ENCODE data around the gene TLE7.

DNA sequence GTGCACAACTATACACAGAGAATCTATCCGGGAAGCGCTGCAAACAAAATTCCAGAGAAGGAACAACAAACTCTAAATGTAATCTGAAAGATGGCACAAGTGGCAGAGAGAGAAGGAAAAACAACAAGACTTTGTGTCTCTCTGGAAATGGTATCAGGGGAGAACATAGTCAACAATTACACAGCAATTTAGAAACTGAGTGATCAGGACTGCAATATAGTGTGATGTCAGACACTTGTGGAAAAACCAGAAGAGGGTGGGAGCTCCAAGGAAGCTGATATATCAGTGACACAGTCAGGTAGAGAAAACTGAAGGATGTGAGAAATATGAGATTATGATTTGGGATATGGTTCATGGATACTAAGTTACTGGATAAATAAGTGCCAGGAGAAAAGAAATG is 39.1 kb upstream of the TLE7 start:
- TF ChIP-seq, protein P1, sequence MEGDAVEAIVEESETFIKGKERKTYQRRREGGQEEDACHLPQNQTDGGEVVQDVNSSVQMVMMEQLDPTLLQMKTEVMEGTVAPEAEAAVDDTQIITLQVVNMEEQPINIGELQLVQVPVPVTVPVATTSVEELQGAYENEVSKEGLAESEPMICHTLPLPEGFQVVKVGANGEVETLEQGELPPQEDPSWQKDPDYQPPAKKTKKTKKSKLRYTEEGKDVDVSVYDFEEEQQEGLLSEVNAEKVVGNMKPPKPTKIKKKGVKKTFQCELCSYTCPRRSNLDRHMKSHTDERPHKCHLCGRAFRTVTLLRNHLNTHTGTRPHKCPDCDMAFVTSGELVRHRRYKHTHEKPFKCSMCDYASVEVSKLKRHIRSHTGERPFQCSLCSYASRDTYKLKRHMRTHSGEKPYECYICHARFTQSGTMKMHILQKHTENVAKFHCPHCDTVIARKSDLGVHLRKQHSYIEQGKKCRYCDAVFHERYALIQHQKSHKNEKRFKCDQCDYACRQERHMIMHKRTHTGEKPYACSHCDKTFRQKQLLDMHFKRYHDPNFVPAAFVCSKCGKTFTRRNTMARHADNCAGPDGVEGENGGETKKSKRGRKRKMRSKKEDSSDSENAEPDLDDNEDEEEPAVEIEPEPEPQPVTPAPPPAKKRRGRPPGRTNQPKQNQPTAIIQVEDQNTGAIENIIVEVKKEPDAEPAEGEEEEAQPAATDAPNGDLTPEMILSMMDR (IDR thresholded peaks at IDR 0.05), result no peak
- TF ChIP-seq POLR2A (IDR thresholded peaks at IDR 0.05), result no peak
